OCI-LY3 (cell line): Measurements from ENCODE around the gene OR2T29.

ENCODE experiments used
- CTCF ChIP-seq: fragments of 200-600, 300-600 bp; sonication (generic); IDR thresholded peaks from 2 replicates; pipeline ENCODE4 v1.5.1; 2014; ENCODE audit warnings: antibody characterized with exemption, low read length, low read depth
- EZH2phosphoT487 ChIP-seq: fragments of 200-600 bp; shearing (Covaris generic); IDR thresholded peaks from 2 replicates; pipeline ENCODE4 v1.6.1; 2018; ENCODE audit warnings: antibody characterized with exemption, mixed run types, low read depth

- TF ChIP-seq CTCF (no peak), EZH2phosphoT487 (no peak)
Observed at GRCh38 chr1:248593226-248593625, 30.7 kb upstream of the OR2T29 start.
